Cerebellar nuclear complex (tissue), 1 donor: Measurements from ENCODE around the gene GREM2.

Experiments
- DNase-seq, 2 experiments: peaks; one replicate each; lab custom pipeline; 2025; lab: John Stamatoyannopoulos, UW

GREM2 gene

GRCh38 chr1:240499012-240499411 is 112.9 kb downstream of the GREM2 start:
- DNase-seq: no peak

GRCh38 chr1:240498335-240498734 is 113.6 kb downstream of the GREM2 start:
- no peak for DNase-seq

GRCh38 chr1:240497908-240498307 is 114.0 kb downstream of the GREM2 start:
- no peak for DNase-seq

GRCh38 chr1:240496941-240497340 is 115.0 kb downstream of the GREM2 start:
- DNase-seq: no peak

GRCh38 chr1:240496356-240496755 is 115.6 kb downstream of the GREM2 start:
- no peak for DNase-seq

- no peak for DNase-seq
Observed at GRCh38 chr1:240495601-240496000, 116.4 kb downstream of the GREM2 start.

- DNase-seq: no peak
Observed at GRCh38 chr1:240492832-240493440, 119.0 kb downstream of the GREM2 start.

- DNase-seq: no peak
Observed at GRCh38 chr1:240491796-240492195, 120.2 kb downstream of the GREM2 start.

GRCh38 chr1:240491156-240491555 is 120.8 kb downstream of the GREM2 start:
- DNase-seq: no peak

- DNase-seq: no peak
Observed at GRCh38 chr1:240487493-240487892, 124.5 kb downstream of the GREM2 start.

GRCh38 chr1:240486611-240487010 is 125.3 kb downstream of the GREM2 start:
- no peak for DNase-seq

- no peak for DNase-seq
Observed at GRCh38 chr1:240484804-240485443, 127.0 kb downstream of the GREM2 start.

- no peak for DNase-seq
Observed at GRCh38 chr1:240478536-240478935, 133.4 kb downstream of the GREM2 start.

GRCh38 chr1:240475832-240476231 is 136.1 kb downstream of the GREM2 start:
- DNase-seq: no peak

GRCh38 chr1:240474133-240474614 is 137.8 kb downstream of the GREM2 start:
- no peak for DNase-seq

- DNase-seq: no peak
Observed at GRCh38 chr1:240468656-240469055, 143.3 kb downstream of the GREM2 start.

GRCh38 chr1:240467895-240468294 is 144.1 kb downstream of the GREM2 start:
- DNase-seq: no peak

GRCh38 chr1:240466509-240466908 is 145.4 kb downstream of the GREM2 start:
- DNase-seq: no peak

- DNase-seq: no peak
Observed at GRCh38 chr1:240465531-240465940, 146.4 kb downstream of the GREM2 start.

- no peak for DNase-seq
Observed at GRCh38 chr1:240464099-240464498, 147.9 kb downstream of the GREM2 start.

- DNase-seq: no peak
Observed at GRCh38 chr1:240462766-240463395, 149.1 kb downstream of the GREM2 start.

- no peak for DNase-seq
Observed at GRCh38 chr1:240462277-240462676, 149.7 kb downstream of the GREM2 start.

- DNase-seq: no peak
Observed at GRCh38 chr1:240457203-240457602, 154.8 kb downstream of the GREM2 start.
